ENCODE results near the gene ACHE.

The ACHE gene

DNA sequence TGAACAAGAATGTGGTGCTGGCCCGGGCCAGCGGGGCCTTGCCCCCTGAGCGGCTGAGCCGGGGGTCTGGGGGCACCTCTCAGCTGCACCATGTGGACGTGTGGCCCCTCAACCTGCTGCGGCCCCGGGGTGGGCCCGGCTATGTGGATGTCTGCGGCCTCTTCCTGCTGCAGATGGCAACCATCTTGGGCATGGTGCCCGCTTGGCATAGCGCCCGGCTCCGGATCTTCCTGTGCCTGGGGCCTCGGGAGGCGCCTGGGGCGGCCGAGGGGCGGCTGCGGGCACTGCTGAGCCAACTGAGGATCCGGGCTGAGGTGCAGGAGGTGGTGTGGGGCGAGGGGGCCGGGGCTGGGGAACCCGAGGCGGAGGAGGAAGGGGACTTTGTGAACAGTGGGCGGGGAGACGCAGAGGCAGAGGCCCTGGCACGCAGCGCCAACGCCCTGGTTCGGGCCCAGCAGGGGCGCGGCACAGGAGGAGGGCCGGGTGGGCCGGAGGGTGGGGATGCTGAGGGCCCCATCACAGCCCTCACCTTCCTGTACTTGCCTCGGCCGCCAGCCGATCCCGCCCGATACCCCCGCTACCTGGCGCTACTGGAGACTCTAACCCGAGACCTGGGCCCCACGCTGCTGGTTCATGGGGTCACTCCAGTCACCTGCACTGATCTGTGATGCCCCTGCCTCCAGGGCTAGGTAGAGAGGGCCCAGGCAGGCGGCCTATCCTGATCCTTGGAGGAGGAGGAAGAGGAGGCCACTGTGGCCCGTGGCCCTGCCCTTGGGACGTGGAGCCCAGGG, 29.6 kb downstream of the ACHE start:
- DNase-seq (ENCODE audit: low spot score): no peak
- in situ Hi-C loops (cut with MboI; ENCODE audit: low pct_unique_long_range_greater_than_20kb, low sequenced_read_pairs, unreplicated experiment): no loop called here
- TF ChIP-seq, protein P1, sequence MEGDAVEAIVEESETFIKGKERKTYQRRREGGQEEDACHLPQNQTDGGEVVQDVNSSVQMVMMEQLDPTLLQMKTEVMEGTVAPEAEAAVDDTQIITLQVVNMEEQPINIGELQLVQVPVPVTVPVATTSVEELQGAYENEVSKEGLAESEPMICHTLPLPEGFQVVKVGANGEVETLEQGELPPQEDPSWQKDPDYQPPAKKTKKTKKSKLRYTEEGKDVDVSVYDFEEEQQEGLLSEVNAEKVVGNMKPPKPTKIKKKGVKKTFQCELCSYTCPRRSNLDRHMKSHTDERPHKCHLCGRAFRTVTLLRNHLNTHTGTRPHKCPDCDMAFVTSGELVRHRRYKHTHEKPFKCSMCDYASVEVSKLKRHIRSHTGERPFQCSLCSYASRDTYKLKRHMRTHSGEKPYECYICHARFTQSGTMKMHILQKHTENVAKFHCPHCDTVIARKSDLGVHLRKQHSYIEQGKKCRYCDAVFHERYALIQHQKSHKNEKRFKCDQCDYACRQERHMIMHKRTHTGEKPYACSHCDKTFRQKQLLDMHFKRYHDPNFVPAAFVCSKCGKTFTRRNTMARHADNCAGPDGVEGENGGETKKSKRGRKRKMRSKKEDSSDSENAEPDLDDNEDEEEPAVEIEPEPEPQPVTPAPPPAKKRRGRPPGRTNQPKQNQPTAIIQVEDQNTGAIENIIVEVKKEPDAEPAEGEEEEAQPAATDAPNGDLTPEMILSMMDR (IDR thresholded peaks at IDR 0.05; ENCODE audit: extremely low read depth, insufficient read depth, missing control alignments): no peak

- DNase-seq (ENCODE audit: low spot score): no peak
- TF ChIP-seq, protein P1 (IDR thresholded peaks at IDR 0.05; ENCODE audit: extremely low read depth, insufficient read depth, missing control alignments): no peak
- in situ Hi-C loops (cut with MboI; ENCODE audit: low pct_unique_long_range_greater_than_20kb, low sequenced_read_pairs, unreplicated experiment): no loop called here
These were observed 30.2 kb downstream of the ACHE start for GRCh38 chr7:100865372-100865911.

DNA sequence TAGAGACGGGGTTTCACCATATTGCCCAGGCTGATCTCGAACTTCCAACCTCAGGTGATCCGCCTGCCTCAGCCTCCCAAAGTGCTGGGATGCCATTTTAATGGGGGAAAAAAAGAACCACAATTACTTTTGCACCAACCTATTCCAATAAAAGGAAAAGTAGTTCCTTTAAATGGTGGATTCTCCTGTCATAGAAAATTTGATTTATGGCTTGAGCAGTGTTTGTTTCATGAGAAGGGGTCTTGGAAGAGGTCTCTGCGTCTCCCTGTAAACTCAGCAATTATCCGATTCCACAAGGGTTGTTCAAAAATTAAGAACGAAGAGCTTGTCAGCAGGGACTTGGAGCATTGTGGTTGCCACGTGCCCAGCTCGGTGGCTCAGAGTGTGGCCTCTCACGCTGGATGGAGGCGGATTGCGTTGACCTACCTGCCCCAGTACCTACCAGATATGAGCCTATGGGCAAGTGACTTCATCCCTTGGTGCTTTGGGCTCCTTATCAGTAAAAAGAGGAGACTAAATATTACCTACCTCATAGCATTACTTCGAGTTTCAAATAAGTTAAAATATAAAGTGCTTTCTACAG, 31.3 kb downstream of the ACHE start:
- TF ChIP-seq, protein P1 (IDR thresholded peaks at IDR 0.05; ENCODE audit: extremely low read depth, insufficient read depth, missing control alignments): no peak
- DNase-seq (ENCODE audit: low spot score): no peak
- in situ Hi-C loops (cut with MboI; ENCODE audit: low pct_unique_long_range_greater_than_20kb, low sequenced_read_pairs, unreplicated experiment): no loop called here

GRCh38 chr7:100863406-100863950, 32.2 kb downstream of the ACHE start:
- TF ChIP-seq, protein P1 (IDR thresholded peaks at IDR 0.05; ENCODE audit: extremely low read depth, insufficient read depth, missing control alignments): no peak
- in situ Hi-C loops (cut with MboI; ENCODE audit: low pct_unique_long_range_greater_than_20kb, low sequenced_read_pairs, unreplicated experiment): no loop called here
- DNase-seq (ENCODE audit: low spot score): no peak

DNA sequence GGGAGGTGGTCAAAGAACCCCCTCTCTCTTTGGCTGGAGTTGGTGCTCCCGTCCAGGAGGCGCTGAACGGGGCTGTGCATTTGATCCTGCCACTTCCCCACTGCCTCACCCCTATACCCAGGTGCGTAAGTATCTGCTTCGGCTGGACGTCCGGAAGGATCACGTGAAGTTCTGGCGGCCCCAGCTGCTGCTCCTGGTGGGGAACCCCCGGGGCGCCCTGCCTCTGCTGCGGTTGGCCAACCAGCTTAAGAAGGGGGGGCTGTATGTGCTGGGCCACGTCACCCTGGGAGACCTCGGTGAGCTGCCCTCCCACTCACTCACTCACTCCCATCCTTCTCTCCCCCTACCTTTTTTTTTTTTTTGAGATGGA, 34.1 kb downstream of the ACHE start:
- DNase-seq (ENCODE audit: low spot score): no peak
- in situ Hi-C loops (cut with MboI; ENCODE audit: low pct_unique_long_range_greater_than_20kb, low sequenced_read_pairs, unreplicated experiment): no loop called here

More for the DNA sequence above, 34.1 kb downstream of the ACHE start:
- TF ChIP-seq, protein P1 (IDR thresholded peaks at IDR 0.05; ENCODE audit: extremely low read depth, insufficient read depth, missing control alignments): no peak
